HG03520 (cell line): Measurements from ENCODE around the gene ADCY4.
A peak's percentile ranks its signal among the peaks of the same experiment; 100 is the strongest.
"Not testable (repeated sequence)": the region's sequence is repeated elsewhere in the genome, so short reads cannot be mapped to it uniquely, and the experiment has no call there.

Experiments
- ATAC-seq: cut with Tn5 transposase; IDR thresholded peaks from one replicate; pipeline ENCODE4 v1.9.1; 2021; ENCODE audit warnings: mild to moderate bottlenecking, moderate library complexity; ENCODE audit not compliant: unreplicated experiment

ADCY4 gene

GRCh38 chr14:24340606-24341005 is 5.7 kb upstream of the ADCY4 start:
- no peak for ATAC-seq

GRCh38 chr14:24339284-24340151 is 4.6 kb upstream of the ADCY4 start, which contains the start of gene RIPK3:
RIPK3 (minus strand) TSS chr14:24339991; CDS start chr14:24339826, 165 bp downstream.
- peak; percentile 75 for ATAC-seq

- no peak for ATAC-seq
These were observed 4.0 kb upstream of the ADCY4 start for GRCh38 chr14:24338843-24339242.

- no peak for ATAC-seq
These were observed 2.9 kb upstream of the ADCY4 start for GRCh38 chr14:24337824-24338175.

- ATAC-seq: no peak
These were observed 2.4 kb upstream of the ADCY4 start for GRCh38 chr14:24337144-24337823.

- no peak for ATAC-seq
These were observed 745 bp upstream of the ADCY4 start for GRCh38 chr14:24335461-24336171.

GRCh38 chr14:24332268-24332993 is 2.4 kb downstream of the ADCY4 start:
- ATAC-seq: peak; percentile 68

GRCh38 chr14:24331731-24332267 is 3.1 kb downstream of the ADCY4 start:
- no peak for ATAC-seq

GRCh38 chr14:24330973-24331674 is 3.7 kb downstream of the ADCY4 start:
- ATAC-seq: no peak

GRCh38 chr14:24329736-24330135 is 5.1 kb downstream of the ADCY4 start:
- ATAC-seq: no peak

GRCh38 chr14:24329073-24329663 is 5.7 kb downstream of the ADCY4 start:
- no peak for ATAC-seq

GRCh38 chr14:24327914-24328313 is 7.0 kb downstream of the ADCY4 start:
- not testable (repeated sequence) for ATAC-seq

GRCh38 chr14:24327303-24327702 is 7.6 kb downstream of the ADCY4 start:
- ATAC-seq: no peak

- no peak for ATAC-seq
These were observed 8.9 kb downstream of the ADCY4 start for GRCh38 chr14:24325963-24326362.

GRCh38 chr14:24325041-24325530 is 9.8 kb downstream of the ADCY4 start:
- ATAC-seq: no peak

GRCh38 chr14:24324024-24324423 is 10.8 kb downstream of the ADCY4 start:
- no peak for ATAC-seq

- no peak for ATAC-seq
These were observed 11.5 kb downstream of the ADCY4 start for GRCh38 chr14:24323341-24323740.

GRCh38 chr14:24322672-24323071 is 12.2 kb downstream of the ADCY4 start:
- ATAC-seq: no peak

GRCh38 chr14:24321212-24321975 is 13.5 kb downstream of the ADCY4 start:
- ATAC-seq: no peak
